CD14-positive monocyte (primary cell): ENCODE data around the gene TMEM234. TPM values are rescaled to one million over a fixed set of nuclear protein-coding genes. Genes with fewer than 3 reads are reported as not detected.

Experiments used
- DNase-seq, 3 donors: peaks; one replicate each; pipeline ENCODE4 v3.0.0-alpha.2; 2011 to 2022
- H2AFZ ChIP-seq: 2 replicates; pipeline ENCODE4 v1.6.0; 2012; ENCODE audit warnings: mild to moderate bottlenecking, low read depth, low read length, inconsistent platforms; ENCODE audit not compliant: insufficient read depth, poor library complexity, severe bottlenecking
- H3K27ac ChIP-seq, 2 donors: 1 replicate in 1 of 2; 2 replicates in 1 of 2; pipeline ENCODE4 v1.5.1; 2012 to 2013; ENCODE audit warnings: low read length in 2 of 2, control low read depth in 1 of 2, inconsistent platforms in 1 of 2, low read depth in 1 of 2, mild to moderate bottlenecking in 1 of 2
- H3K27me3 ChIP-seq, 2 donors: one replicate each; pipeline versions ENCODE4 v1.6.0 to v1.6.1; 2011 to 2013; ENCODE audit warnings: low read length in 2 of 2; ENCODE audit not compliant: control insufficient read depth in 2 of 2, insufficient read depth in 2 of 2
- H3K36me3 ChIP-seq, 2 donors: replicated peaks in 1 of 2; 1 replicate in 1 of 2; 2 replicates in 1 of 2; pipeline versions ENCODE4 v1.5.1 to v1.6.1; 2012 to 2013; ENCODE audit warnings: low read length in 2 of 2, control low read depth in 1 of 2, inconsistent platforms in 1 of 2, mild to moderate bottlenecking in 1 of 2; ENCODE audit not compliant: insufficient read depth in 2 of 2, control insufficient read depth in 1 of 2
- H3K4me1 ChIP-seq, 2 donors: 1 replicate in 1 of 2; 2 replicates in 1 of 2; pipeline versions ENCODE4 v1.5.1 to v1.6.1; 2012 to 2013; ENCODE audit warnings: low read length in 2 of 2, control low read depth in 1 of 2, inconsistent platforms in 1 of 2, mild to moderate bottlenecking in 1 of 2, moderate library complexity in 1 of 2; ENCODE audit not compliant: insufficient read depth in 2 of 2, control insufficient read depth in 1 of 2
- H3K4me2 ChIP-seq: replicated peaks from 2 replicates; pipeline ENCODE3; 2012; ENCODE audit warnings: low read length, moderate library complexity, mild to moderate bottlenecking; ENCODE audit not compliant: poor library complexity, severe bottlenecking; ENCODE audit errors: extremely low read depth
- H3K4me3 ChIP-seq, 3 experiments: fragments of 200-600 bp in 1 of 3; sonication (generic) in 1 of 3; replicated peaks in 1 of 3; 1 replicate in 2 of 3; 2 replicates in 1 of 3; pipeline ENCODE4 v1.5.1; 2011 to 2013; ENCODE audit warnings: low read length in 3 of 3, mild to moderate bottlenecking in 3 of 3, control low read depth in 2 of 3, low read depth in 2 of 3, inconsistent platforms in 1 of 3, moderate library complexity in 1 of 3
- H3K79me2 ChIP-seq: 2 replicates; pipeline ENCODE4 v1.6.0; 2012; ENCODE audit warnings: mild to moderate bottlenecking, control low read depth, inconsistent platforms, low read length, moderate library complexity; ENCODE audit not compliant: insufficient read depth
- H3K9ac ChIP-seq: 2 replicates; pipeline ENCODE4 v1.6.0; 2017; ENCODE audit warnings: low read length, mild to moderate bottlenecking; ENCODE audit not compliant: insufficient read depth, poor library complexity, severe bottlenecking
- H3K9me3 ChIP-seq, 2 donors: replicated peaks in 1 of 2; 1 replicate in 1 of 2; 2 replicates in 1 of 2; pipeline versions ENCODE4 v1.5.1 to v1.6.1; 2012 to 2013; ENCODE audit warnings: low read length in 2 of 2, control low read depth in 1 of 2; ENCODE audit not compliant: control insufficient read depth in 1 of 2, insufficient read depth in 1 of 2
- H4K20me1 ChIP-seq: 2 replicates; pipeline ENCODE4 v1.6.0; 2012; ENCODE audit warnings: mild to moderate bottlenecking, low read length, control low read depth, moderate library complexity; ENCODE audit not compliant: insufficient read depth
- H3K27ac Mint-ChIP-seq, 7 donors: one replicate each; pipeline ENCODE4 v1.8.0; 2020; ENCODE audit warnings: mild to moderate bottlenecking in 7 of 7, mixed read lengths in 7 of 7, moderate library complexity in 6 of 7, inconsistent platforms in 2 of 7
- H3K27me3 Mint-ChIP-seq, 3 donors: one replicate each; pipeline ENCODE4 v1.8.0; 2021 to 2022; ENCODE audit warnings: low read depth in 3 of 3, mild to moderate bottlenecking in 3 of 3, mixed read lengths in 3 of 3, moderate library complexity in 3 of 3, inconsistent platforms in 1 of 3
- H3K36me3 Mint-ChIP-seq, 2 donors: one replicate each; pipeline ENCODE4 v1.8.0; 2020; ENCODE audit warnings: mixed read lengths in 2 of 2, inconsistent platforms in 1 of 2, mild to moderate bottlenecking in 1 of 2
- H3K4me1 Mint-ChIP-seq: one replicate; pipeline ENCODE4 v1.8.0; 2020; ENCODE audit warnings: mild to moderate bottlenecking, mixed read lengths
- H3K4me3 Mint-ChIP-seq, 2 donors: one replicate each; pipeline ENCODE4 v1.8.0; 2020; ENCODE audit warnings: mild to moderate bottlenecking in 2 of 2, mixed read lengths in 2 of 2, moderate library complexity in 1 of 2
- H3K9me3 Mint-ChIP-seq, 7 donors: one replicate each; pipeline ENCODE4 v1.8.0; 2020 to 2022; ENCODE audit warnings: mixed read lengths in 7 of 7, mild to moderate bottlenecking in 6 of 7, moderate library complexity in 6 of 7, inconsistent platforms in 2 of 7
- CTCF ChIP-seq: fragments of 200-600 bp; IDR thresholded peaks from one replicate; pipeline ENCODE4 v1.8.0; 2022; ENCODE audit warnings: antibody characterized with exemption, mild to moderate bottlenecking
- WGBS: methylation state at CpG from one replicate; pipeline ENCODE4 v1.1.5; 2013; ENCODE audit warnings: missing lambda C conversion rate; ENCODE audit not compliant: insufficient coverage; 5-methylcytosine and 5-hydroxymethylcytosine counted together
- intact Hi-C, 2 donors: fragments of 100-400 bp; cut with micrococcal nuclease; formaldehyde crosslinking; loops; one replicate each; pipeline versions ENCODE4 v1.15.0 to v1.15.1; 2023
- polyA plus RNA-seq, 3 donors: library from polyadenylated mRNA; depleted of rRNA in 1 of 3; unstranded in 2 of 3; stranded (reverse) in 1 of 3; fragments of 300-500 nt in 2 of 3; fragments of >200 nt in 1 of 3; fragmentation: Illumina TruSeq in 2 of 3; gene quantifications; 1 replicate in 2 of 3; 2 replicates in 1 of 3; pipeline ENCODE4 v1.2.3, GENCODE V29; 2012 to 2021

TMEM234 gene
- polyA plus RNA-seq, 3 donors, result 12.8 to 22.0 (median 14.5) TPM

DNA sequence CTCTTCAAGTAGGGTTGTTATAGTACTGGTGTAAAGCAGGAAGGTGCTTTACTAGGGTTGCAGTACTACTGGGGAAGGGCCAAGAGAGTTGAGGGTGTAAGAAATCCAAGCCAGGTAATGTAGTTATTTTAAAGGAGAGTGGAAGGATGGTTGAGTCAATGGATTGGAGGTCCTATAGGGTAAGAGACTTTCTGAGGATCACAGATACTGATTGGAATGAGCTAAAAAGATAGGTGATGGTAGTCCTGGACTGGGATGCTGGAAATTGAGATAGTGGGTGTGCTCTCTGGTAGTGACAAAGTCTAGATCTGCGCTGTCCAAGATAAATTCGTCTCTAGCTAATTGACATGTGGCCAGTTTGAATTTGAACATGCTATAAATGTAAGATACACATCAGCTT lies 35.7 kb downstream of the TMEM234 start:
- H3K9me3 Mint-ChIP-seq, result no peaks in the 10 kb centered on the region
- Histone ChIP-seq H3K4me3 (no peak overlapping the region), H4K20me1 (peaks cover 45% of the 10 kb centered on the region), H3K79me2 (peaks cover 59% of the 10 kb centered on the region), H3K4me1 (peaks cover 1 to 6% of the 10 kb centered on the region in 2 donors), H3K36me3 (peaks cover 80 to 89% of the 10 kb centered on the region in 2 donors), H3K27me3 (no peaks in the 10 kb centered on the region), H2AFZ (no peak overlapping the region), H3K9me3 (no peaks in the 10 kb centered on the region), H3K9ac (no peak overlapping the region), H3K4me2 (no peak overlapping the region), H3K27ac (peak overlapping the region in 1 of 2 donors; percentile 48)
- H3K4me3 Mint-ChIP-seq, result no peak overlapping the region
- H3K36me3 Mint-ChIP-seq, result peaks cover 67 to 99% of the 10 kb centered on the region in 2 donors
- peaks cover 0 to 2% (median 0%) of the 10 kb centered on the region in 3 donors for H3K27me3 Mint-ChIP-seq
- H3K4me1 Mint-ChIP-seq, result peaks cover 22% of the 10 kb centered on the region
- intact Hi-C loops, result loop anchor here in 1 of 2 donors (10.0 kb wide), 1 partner anchor 108 kb away; the partner anchor contains the start of gene HDAC1
- H3K27ac Mint-ChIP-seq, result peak overlapping the region in 3 of 7 donors; percentile 13 to 55 (median 49)
- 100% methylated on average over 2 of the region's 2 CpGs for WGBS
- no peak for DNase-seq
- TF ChIP-seq CTCF, result no peak

GRCh38 chr1:32186077-32186476 lies 36.1 kb downstream of the TMEM234 start:
- H3K4me1 ChIP-seq, result peaks cover 6 to 10% of the 10 kb centered on the region in 2 donors
- H3K9me3 ChIP-seq, result no peaks in the 10 kb centered on the region
- no peak for DNase-seq
- Mint-ChIP-seq H3K4me3 (no peak overlapping the region), H3K27ac (peak overlapping the region in 4 of 7 donors; percentile 13 to 68 (median 52)), H3K4me1 (peaks cover 27% of the 10 kb centered on the region), H3K36me3 (peaks cover 67 to 99% of the 10 kb centered on the region in 2 donors), H3K27me3 (peaks cover 0 to 2% (median 0%) of the 10 kb centered on the region in 3 donors), H3K9me3 (no peaks in the 10 kb centered on the region)
- peaks cover 63% of the 10 kb centered on the region for H3K79me2 ChIP-seq
- whole genome bisulfite sequencing, result 77% methylated on average over 2 of the region's 2 CpGs
- H3K4me3 ChIP-seq, result no peak overlapping the region
- no peak for TF ChIP-seq CTCF
- intact Hi-C loops, result loop anchor here in 1 of 2 donors (10.0 kb wide), 1 partner anchor 109 kb away; the partner anchor contains the start of gene HDAC1
- H3K4me2 ChIP-seq, result no peak overlapping the region
- H2AFZ ChIP-seq, result no peak overlapping the region
- no peak overlapping the region for H3K9ac ChIP-seq
- H4K20me1 ChIP-seq, result peaks cover 49% of the 10 kb centered on the region
- H3K27me3 ChIP-seq, result no peaks in the 10 kb centered on the region
- H3K27ac ChIP-seq, result peak overlapping the region in 1 of 2 donors; percentile 48
- H3K36me3 ChIP-seq, result peaks cover 79 to 89% of the 10 kb centered on the region in 2 donors
